HG02678 (cell line): Measurements from ENCODE around the gene LYPD6B.

ENCODE experiments used
- ATAC-seq: cut with Tn5 transposase; IDR thresholded peaks from one replicate; pipeline ENCODE4 v1.9.1; 2021; ENCODE audit warnings: mild to moderate bottlenecking, moderate library complexity; ENCODE audit not compliant: unreplicated experiment

LYPD6B gene

GRCh38 chr2:149009576-149010461 is 28.7 kb upstream of the LYPD6B start:
- no peak for ATAC-seq

DNA sequence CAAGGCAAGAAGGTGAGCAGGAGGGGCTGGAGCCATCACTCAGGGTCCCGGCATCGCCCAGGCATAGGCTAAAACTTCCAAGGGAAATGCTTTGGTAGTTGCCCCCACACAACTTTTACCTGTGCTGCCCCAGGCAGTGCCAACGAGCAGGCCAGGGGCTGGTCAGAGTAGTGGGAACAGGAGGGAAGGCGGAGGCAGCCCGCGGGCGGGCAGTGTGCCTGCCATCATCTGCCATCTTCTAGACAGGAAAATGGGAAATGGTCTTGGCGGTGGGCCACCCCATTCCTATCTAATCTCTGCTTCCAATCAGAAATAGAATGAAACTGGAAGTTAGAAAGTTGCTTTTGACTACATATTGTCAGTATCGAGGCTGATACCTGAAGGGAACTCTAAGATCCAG is 26.0 kb upstream of the LYPD6B start:
- ATAC-seq: no peak

DNA sequence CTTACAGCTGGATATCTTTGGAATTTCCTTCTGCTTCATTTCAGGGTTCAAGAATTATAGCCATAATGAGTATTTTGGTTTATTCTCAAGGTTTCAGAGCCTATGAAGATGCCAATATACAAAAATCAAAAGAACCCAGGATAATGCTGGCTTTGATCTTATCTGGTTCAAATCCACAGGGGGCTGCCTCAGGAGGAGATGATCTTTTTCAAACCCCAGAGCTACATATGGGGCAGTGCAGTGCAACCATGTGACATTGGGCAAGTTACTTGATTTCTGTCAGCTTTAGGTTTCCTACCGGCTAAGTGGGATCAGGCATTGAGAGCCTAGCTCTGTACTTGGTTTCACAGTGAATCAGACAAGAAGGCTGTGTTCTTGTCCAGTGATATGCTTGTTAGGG is 23.0 kb upstream of the LYPD6B start:
- no peak for ATAC-seq

GRCh38 chr2:149015926-149016563 is 22.5 kb upstream of the LYPD6B start:
- no peak for ATAC-seq

DNA sequence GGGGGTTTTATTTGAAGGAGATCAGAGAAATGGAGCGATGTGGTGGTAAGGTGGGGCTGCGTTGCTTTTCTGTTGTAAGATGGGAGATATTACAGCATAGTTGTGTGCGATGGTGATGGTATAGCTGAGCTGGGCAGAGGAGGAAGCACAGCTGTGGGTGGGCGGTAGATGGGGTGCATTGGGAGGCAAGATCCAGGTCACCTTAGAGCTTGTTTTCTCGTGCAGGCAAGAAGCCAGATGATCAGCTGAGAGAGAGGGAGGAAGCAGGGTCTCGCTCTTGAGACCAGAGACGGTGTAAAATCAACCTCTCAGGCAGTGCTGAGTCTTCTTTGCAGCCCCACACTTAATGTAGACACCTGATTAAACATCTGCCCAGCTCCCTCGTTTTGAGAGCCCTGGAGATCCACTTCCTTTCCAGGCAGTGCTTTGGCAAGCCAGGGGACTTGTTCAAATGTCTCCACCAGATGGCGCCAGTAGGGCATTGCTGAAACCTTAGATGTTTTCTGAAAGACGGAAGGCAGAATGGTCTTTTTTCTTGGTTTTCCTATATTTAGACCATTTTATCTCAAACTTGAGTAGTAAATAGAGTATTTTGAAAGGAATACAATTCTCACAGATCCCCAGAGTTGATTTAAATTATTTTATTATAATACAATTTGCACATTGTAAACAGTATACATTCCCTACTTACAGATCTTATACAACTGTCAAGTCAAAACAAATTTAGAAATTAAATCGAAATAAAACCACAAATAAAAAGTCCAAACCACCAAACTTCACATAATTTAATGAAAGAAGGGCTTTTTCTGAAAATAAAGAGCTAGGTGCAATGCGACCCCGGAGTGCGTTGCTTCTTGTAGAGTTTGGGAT is 21.1 kb upstream of the LYPD6B start:
- ATAC-seq: peak; percentile 15

GRCh38 chr2:149018981-149019380 is 19.5 kb upstream of the LYPD6B start:
- no peak for ATAC-seq

GRCh38 chr2:149019768-149020167 is 18.7 kb upstream of the LYPD6B start:
- no peak for ATAC-seq

- peak; percentile 42 for ATAC-seq
Observed at GRCh38 chr2:149020432-149020851, 18.1 kb upstream of the LYPD6B start.

DNA sequence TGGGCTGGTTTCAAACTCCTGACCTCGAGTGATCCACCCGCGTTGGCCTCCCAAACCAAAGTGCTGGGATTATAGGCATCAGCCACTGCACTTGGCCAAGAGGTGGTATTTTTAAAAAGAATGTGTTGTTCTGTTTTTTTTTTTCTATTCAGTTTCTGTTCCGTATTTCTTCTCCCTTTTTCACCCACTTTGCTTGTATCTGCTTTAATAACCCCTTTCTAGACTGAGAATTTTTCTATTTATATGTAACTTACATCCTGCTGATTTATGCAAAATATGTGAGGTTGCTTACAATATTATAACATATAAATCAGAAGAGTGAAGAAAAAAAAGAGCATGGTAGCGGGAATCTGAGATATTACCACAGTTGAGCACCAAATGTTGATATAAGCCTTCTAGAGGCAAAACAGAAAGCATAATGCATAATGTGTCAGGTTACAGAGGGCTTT is 17.2 kb upstream of the LYPD6B start:
- ATAC-seq: peak; percentile 65

DNA sequence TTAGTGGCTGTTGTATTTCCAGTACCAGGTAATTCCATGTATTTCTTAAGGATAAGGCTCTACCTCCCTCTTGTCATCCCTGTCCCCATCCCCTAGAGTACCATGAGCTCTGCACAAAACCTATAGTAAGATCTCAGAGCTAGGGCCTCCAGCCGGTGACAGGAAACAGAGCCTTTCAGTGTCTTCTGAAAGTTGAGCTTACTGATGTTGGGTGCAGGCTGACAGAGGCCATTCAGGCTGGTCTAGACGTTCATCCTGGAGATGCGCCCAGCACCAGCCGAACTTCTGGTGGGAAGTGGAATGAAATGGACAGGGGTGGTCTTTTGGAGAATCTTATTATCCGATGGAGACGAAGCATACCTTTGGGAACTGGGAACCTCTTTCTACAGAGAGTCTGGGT is 16.7 kb upstream of the LYPD6B start:
- peak; percentile 64 for ATAC-seq

DNA sequence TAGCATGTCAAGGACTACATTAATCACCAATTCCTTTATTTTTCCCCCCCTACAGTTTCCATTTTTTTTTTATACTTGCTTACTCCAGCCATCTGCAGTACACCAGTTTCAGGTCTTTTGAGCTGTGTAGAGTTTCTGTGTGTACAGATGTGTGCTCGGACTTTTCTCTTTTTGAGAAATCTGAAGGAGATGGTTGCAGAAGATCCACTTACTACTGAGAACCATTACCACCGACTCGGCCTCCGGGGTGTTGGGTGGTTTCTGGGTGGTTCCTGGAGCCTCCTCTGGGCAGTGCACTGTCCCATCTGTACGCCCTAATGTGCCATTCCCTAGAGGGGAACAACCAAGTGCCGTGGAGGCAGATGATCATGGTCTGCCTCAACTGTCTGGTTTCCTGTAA is 15.4 kb upstream of the LYPD6B start:
- no peak for ATAC-seq

DNA sequence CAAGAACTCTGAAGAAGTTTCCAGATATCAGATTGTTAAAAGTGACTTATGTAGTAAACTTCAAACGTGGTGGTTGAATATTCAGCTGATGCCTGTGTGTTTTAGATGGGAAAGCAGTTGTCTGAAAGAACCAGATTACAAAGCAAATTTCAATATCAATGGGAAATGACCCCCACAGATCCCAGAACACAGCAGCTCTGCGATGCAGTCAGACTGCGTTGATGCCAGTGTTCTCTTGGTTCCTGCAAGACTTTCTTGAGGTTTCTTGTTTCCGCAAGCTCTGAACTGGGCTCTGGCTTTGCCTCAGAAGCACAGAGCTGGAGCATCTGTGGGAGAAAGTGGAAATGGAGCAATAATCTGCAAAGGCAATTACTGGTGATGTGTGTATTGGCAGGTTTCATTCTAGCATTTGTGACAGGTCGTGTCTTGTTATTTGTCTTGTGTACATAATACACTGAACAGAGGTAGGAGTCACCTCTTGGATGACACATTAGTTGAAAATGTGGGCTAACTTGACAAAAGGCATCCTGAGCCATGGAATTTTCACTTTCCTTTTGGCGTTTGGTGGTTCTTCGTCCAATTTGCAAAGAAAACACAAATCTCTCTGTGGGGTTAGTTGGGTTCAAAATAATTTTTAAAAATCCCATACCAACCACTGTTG is 10.8 kb upstream of the LYPD6B start:
- no peak for ATAC-seq

DNA sequence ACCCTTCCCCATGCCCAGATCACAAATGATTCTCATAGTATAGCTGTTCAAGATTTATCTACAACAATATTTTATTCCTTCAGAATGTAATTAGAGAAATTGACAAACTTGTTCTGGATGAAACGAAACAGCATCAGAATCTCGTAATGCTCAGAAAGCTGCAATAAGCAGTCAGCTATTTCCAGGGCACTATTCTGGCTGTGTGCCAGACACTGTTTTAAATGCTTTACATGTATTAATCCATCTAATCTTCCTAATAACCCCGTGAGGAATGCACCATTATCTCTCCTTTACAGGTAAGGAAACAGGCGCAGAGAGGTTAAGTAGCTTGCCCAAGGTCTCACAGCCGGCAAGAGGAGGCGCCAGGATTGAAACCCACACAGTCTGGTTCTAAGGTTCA is 10.1 kb upstream of the LYPD6B start:
- no peak for ATAC-seq

DNA sequence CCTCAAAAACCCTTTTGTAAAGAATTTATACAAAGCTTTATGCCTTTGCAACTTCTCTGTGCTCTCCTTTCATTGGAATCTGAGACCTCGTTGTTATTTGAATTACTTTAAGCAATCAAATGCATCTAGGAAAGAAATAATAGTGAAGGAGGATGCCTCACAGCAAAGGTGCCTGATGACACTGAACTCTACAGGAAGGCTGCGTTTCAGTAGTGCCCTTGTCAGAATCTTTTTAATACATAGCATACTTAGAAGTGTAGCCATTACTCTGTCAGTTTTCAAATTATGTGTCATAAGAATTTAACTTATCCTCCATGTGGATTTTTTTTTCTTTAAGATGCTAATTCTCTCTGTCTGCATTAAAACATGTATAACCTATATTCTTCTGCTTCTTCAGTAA is 9.6 kb upstream of the LYPD6B start:
- ATAC-seq: no peak

DNA sequence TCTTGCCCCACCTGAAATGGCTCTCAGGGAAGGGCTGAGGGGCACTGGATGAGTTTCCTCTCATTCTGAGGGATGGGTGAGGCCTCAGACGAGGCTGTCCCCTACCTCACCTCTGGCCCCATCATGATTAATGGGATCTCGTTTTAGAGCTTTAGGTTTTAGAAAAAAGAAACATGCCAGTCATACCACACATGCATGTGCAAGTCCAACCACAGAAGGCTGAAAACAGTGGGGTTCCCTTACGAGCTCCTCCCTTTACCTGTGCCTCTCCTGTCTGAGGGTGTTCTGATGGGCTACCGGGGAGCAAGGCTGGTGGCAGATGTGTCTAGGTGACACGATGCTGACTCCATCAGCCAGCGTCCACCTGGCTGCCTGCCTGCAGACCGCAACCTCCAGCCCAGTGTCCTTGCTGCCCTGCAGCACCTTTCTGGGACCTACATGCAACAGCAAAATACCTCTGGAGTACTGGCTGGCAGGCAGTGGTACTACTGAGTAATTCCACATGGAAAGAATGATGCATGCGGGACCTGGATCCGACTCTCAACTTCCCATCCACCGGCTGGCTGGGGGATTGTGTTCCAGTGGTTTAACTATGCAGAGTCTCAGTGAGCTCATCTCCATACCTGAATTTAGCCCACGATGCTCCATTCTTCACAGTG is 9.1 kb upstream of the LYPD6B start:
- no peak for ATAC-seq

DNA sequence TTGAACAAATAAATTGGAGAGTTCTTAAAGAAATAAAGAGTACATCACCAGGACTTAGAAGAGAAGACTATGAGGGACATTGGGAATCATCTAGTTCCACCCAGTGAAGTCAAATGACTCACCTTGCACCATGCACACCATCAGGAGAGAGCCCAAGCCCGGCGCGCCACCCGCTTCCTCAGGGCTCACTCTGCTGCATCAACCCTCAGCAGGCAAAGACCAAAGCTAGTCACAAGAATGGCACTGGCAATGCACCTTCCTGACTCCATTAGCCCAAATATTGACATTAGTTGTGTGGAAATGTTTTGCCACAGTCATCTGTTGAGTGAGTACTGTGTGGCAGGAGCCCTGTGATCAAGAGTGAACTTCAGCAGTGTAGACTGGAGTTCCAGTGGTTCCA is 7.1 kb upstream of the LYPD6B start:
- no peak for ATAC-seq

DNA sequence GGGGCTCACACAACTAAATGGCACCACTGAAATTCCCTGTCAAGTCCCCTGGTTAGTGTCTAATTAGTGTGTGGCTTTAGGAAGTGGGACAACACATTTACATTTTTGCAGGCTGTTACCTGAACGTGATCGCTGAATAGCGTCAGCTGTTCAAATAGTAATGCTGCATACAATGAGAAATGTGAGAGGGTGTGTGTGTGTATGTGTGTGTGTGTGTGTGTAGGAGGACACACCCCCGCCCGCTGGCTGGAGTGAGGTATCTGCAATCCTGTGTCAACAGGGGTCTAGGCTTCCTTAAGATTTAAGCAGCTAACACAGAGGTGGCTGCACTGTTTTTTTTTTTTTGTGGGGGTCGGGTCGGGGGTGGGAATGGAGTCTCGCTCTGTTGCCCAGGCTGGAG is 4.8 kb upstream of the LYPD6B start:
- ATAC-seq: no peak

GRCh38 chr2:149034406-149034805 is 4.1 kb upstream of the LYPD6B start:
- ATAC-seq: no peak

- ATAC-seq: no peak
Observed at GRCh38 chr2:149036507-149037293, 1.8 kb upstream of the LYPD6B start.

DNA sequence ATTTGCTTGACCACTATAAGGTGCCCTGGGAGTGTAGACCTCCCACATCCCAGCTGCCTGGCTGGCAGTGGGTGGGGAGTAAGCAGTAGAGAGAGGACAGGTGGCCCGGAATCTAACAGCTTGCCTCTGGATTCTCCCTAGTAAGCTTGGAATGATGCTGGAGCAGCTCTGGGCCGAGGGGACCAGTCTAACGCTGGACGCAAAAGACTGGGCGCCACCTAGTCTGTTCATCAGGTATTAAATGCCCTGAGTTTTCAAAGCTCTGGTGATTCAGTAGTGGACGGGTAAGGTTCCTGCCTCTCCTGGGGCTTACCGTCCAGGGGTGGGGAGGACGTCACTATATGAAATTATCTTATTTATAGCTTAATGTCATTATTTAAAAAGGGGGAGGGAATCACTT is 648 bp upstream of the LYPD6B start:
- ATAC-seq: no peak
